ENCODE results near the gene PPM1A. TPM values are rescaled to one million over a fixed set of nuclear protein-coding genes. Genes with fewer than 3 reads are reported as not detected.

Gene PPM1A
- polyA plus RNA-seq (2012; ENCODE audit: insufficient read depth, insufficient read length): 38.7 TPM

DNA sequence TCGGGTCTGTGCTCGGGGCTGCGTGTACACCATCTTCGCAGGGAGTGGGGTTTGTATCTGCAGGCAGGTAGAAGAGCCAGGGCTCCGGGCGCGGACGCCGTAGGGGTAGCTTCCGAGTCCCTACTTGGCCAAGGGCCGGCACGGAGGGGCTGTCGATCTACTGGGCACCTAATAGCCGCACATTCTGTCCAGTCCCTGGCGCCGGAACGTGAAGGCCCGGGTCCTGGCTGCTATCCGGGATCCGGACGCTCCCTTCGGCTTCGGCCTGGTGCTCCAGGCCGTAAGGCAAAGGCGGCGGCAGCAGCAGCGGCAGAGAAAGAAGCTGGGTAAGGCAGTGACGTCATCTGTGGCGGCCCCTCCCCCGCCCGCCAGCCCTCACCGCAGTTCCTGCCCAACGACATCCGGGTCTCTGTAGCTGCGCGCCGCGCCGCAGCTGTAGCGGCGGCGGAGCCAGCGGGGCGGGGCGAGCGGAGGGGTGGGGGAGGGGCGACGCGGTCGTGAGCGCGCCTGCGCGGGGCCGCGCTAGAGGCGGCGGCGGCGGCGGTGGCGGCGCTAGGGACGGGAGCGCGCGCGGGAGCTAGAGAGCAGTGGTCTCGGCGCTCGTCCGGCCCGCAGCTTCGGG is at the start of gene PPM1A:
Gene PPM1A (plus strand): TSS at position 525 of the 622 bp plus-strand sequence. CDS start 33,483 bp downstream, outside the sequence.
- DNase-seq (ENCODE audit: low read depth, low spot score): peak; percentile 91
- peak within 1 kb of the TSS; percentile 81 for H3K4me3 ChIP-seq (ENCODE audit: low read length)

DNA sequence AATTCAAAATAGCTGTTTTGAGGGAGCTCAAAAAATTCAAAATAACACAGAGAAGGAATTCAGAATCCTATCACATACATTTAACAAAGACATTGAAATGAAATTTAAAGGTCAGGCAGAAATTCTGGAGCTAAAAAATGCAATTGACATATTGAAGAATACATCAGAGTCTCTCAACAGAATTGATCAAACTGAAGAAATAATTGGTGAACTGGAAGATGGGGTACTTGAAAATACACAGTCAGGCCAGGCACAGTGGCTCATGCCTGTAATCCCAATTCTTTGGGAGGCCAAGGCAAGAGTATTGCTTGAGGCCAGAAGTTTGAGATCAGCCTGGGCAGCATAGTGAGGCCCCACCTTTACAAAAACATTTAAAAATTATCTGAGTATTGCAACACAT is 49.7 kb upstream of the PPM1A start:
- no peak for DNase-seq (ENCODE audit: low read depth, low spot score)
- no peak overlapping the region for H3K4me3 ChIP-seq (ENCODE audit: low read length)

DNA sequence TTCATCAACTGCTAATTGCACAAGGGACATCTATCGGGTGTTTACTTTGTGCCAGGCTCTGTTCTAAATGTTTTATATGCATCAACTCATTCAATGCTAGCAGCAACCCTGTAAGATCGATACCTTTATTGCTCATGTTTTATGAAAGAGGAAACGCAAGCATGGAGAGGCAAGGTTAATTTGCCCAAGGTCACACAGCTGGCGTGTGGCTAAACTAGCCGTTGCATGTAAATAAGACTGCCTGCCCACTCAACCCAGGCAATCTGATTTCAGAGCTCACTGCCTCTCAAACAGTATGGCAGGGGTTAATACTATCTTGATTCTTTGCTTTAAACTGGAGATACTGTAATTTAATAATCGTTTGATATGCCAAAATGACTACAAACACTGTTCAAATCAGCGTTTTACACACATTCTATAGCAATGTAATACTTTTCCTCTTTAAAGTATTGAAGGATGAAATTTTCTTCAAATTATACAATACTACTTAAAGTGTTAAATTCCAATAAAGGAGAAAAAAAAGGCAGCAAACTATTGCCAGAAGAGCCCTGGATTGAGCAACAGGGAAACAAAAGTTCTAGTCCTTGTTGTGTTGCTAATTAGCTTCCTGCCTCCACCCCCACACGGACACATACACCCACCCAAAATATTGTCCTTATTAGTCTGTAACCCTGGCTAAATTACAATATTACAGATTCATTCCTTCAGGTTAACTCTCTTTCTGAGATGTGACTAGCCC is 44.7 kb upstream of the PPM1A start:
- DNase-seq (ENCODE audit: low read depth, low spot score): no peak
- H3K4me3 ChIP-seq (ENCODE audit: low read length): no peak overlapping the region

DNA sequence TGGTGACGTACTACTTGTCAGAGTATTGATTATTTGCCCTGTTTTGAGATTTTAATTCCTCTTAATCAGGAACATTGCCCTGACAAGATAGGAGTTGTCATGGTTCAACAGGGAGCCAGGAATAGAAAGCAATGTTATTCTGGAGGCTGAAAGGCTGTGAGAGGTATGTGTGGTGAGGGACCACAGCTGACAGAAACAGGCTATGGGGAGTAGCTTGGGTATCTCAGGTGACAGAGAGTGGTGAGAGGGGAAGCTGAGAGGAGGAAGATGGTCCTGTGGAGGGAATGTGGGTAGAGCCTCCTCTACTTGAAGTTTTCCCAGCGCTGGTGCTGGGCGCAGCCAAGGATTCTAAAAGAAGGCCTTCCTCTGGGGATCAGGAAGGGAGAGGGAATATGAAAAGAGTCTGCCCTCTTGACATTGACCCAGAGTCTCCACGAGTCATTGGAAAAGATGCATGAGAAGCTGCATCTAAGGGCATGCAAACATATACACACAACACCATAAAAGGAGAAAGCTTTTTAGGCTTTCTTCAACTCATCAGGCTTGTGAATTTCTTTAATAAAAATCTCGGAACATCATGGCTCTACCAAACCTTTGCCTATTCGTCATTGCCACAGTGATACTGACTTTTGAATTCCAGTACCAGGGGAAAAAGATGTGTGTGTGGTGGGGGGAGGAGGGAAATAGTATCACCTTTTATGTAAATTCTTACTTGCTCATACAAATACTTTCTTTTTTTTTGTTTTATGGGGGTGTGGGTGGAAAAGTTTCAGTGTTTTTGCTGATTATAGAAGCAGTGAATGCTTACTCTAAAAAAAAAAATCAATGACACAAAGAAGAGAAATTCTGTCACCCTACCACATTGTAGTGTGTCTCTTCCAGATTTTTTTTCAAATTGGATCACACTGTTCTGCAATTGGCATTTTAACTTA is 43.9 kb upstream of the PPM1A start:
- H3K4me3 ChIP-seq (ENCODE audit: low read length): no peak overlapping the region
- no peak for DNase-seq (ENCODE audit: low read depth, low spot score)

DNA sequence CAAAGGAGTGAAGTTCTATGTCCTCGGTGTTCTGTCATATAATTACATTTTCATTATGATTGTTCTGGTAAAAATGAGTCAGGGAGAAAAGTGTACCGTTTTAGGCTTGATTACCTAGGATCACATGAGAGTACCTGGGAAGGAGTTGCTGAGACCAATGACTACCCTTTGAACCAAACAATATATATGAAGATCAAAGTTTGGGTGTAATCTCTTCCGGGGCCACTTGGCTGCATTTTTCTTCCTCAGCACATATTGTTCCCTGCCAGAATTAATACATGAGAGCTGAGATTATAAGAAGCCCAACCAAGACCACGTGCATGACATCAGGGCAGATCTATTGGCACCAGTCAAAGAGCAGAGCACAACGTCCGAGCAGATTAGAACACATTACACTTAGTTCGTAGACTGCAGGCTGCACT is 42.8 kb upstream of the PPM1A start:
- H3K4me3 ChIP-seq (ENCODE audit: low read length): no peak overlapping the region
- no peak for DNase-seq (ENCODE audit: low read depth, low spot score)

DNA sequence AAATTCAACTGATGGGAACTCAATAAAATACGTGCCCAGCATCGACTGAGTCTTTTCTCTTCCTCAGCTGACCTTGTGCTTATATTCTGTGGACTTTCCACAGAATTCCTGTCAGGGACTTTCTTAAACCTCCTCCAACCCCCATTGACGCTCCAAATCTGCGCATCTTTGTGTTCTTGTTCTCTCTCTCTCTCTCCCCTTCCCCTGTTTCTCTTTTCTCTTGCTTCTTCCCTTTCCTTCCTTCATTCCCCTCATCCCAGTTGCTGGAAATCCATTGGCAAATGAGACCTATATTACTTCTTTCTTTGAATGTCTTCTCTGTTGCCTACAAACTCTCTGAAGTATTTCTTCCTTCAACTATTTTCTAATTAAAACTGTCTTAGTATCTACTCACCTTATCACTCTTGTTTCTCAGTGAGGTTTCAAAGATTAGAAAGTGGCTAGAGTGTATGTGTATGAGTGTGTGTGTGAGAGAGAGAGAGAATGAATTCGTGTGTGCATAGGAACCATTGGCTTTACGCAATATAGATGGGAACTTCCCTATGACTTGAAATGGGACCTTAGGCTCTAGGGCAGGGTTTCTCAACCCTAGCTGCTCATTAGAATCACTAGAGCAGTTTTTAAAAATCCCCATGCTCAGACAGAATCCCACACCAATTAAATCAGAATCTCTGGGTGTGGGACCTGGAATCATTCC is 42.0 kb upstream of the PPM1A start:
- DNase-seq (ENCODE audit: low read depth, low spot score): no peak
- H3K4me3 ChIP-seq (ENCODE audit: low read length): no peak overlapping the region

DNA sequence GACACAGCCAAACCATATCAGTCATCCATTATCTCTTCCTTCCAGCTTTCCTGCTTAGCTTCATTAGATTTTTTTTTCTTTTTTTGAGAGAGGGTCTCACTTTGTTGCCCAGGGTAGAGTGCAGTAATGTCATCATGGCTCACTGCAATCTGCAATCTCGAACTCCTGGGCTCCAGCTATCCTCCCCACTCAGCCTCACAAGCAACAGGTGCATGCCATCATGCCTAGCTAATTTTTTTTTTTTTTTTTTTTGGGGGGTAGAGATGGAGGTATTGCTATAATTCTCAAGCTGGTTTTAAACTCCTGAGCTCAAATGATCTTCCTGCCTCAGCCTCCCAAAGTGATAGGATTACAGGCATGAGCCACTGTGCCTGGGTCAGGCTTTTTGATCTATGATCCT is 38.3 kb upstream of the PPM1A start:
- H3K4me3 ChIP-seq (ENCODE audit: low read length): no peak overlapping the region
- DNase-seq (ENCODE audit: low read depth, low spot score): no peak

DNA sequence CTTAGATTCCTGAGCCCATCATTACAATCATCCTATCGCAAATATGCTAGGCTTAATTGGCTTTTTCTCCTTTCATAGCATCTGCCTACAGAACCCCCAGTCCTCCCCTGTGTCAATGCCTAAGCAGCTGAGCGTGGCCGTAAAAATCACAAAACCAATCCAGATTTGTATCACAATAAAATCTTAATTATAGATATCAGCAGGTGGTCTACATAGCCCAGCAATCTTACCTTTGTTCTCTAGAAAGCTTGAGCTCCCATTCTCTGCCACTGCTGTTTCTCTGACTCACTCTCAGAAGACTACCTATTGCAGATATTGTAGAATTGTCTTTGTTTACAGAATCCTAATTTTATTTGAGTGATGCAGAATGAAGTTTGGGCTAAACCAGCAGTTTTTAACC is 37.9 kb upstream of the PPM1A start:
- H3K4me3 ChIP-seq (ENCODE audit: low read length): no peak overlapping the region

DNA sequence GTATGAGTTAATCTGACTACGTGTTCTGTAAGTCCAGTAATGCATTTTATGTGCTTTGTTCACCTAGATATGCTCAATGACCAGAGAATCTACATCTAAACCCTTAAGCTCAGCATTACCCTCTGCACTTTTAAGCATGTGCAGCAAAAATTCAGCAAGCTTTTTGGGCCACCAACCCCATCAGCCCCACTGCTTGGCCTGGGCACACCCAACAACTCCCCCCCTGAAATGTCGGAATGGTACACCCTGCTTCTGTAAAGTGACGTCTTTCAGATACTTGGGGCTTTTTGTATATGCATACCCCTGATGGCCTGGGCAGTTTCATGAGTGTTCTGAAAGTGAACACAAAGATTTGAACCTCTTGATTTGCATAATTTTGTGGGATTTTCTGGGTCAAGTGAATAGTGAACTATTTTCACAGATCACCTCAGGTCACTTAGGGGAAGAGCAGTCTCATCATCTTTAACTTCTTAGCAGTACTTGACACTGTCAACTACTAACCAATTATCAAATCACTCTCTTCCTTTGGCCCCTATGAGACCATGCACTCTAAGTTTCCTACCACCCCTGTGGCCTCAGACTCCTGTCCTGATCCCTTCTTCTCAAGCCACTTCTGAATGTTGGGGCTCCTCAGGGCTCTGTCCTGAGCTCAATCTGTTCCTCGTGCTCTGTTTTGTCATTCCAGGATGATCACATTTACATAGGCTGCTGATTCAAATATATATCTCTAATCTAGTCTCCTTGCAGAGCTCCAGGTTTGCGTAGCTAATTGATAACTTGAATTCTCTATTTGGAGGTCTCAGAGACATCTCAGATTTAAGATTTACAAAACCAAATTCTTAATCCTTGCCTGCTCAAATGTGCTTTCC is 36.3 kb upstream of the PPM1A start:
- no peak overlapping the region for H3K4me3 ChIP-seq (ENCODE audit: low read length)
- DNase-seq (ENCODE audit: low read depth, low spot score): no peak

More for the DNA sequence above, 37.9 kb upstream of the PPM1A start:
- no peak for DNase-seq (ENCODE audit: low read depth, low spot score)

DNA sequence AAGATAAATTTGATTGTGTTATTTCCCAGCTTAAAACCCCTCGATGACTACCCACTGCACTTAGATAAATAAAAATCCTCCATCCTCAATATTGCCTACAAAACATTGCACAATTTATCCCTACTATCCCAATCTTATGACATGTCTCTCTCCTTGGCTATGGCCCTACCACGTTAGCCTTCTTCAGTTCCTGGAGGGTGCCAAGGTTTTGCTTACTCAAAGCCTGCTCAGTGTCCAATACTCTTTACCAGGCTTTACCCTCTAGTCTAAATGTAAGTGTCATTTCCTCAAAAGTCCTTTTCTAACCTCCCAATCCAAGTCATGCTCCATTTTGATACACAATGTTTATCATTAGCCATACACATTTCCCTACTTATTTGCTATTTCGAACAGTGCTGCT is 35.0 kb upstream of the PPM1A start:
- no peak for DNase-seq (ENCODE audit: low read depth, low spot score)
- H3K4me3 ChIP-seq (ENCODE audit: low read length): no peak overlapping the region

DNA sequence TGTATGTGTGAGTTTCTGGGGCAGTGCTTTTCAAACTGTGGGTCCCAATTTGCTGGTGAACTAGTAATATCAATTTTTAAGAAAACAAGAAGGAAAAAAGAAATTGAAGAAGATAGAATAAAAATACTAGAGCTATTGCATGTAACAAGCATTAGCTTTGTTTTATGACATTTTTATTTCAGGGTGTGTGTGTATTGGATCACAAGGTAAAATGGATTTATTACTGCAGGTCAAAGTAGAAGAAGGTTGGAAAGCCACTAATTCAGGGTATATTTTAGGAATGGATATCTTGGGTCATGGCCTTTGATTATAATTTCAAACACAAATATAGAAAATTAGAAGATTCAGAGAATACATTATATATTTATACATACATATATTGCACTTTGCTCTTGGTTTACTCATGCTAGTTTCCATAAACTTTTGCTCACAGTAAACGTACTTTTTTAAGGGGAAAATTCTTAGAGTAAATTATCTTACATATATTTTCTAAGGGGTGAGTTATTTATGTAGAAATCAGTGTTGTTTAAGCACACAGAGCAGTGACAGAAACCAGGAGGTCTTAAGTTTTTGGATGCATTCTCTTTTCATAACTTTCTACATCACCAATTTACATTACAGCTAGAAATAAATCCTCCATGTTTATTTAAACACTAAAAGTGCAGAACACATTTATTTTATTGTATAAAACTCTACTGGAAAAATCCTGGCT is 34.5 kb upstream of the PPM1A start:
- no peak overlapping the region for H3K4me3 ChIP-seq (ENCODE audit: low read length)
- no peak for DNase-seq (ENCODE audit: low read depth, low spot score)

DNA sequence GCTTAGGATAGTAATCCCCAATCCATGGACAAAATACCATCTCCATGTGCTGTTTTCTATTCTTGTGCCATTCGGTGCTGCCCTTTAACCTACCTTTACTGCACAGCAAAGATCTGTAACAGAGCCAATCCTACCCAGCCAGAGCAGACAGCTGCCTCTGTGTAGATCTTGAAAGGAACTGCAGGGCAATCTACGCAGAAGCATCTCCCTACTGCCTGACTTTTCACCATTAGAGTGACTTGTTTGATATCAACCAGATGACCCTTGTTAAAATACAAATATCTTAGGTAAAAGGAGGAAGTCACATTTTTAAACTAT is 33.9 kb upstream of the PPM1A start:
- DNase-seq (ENCODE audit: low read depth, low spot score): no peak
- no peak overlapping the region for H3K4me3 ChIP-seq (ENCODE audit: low read length)

DNA sequence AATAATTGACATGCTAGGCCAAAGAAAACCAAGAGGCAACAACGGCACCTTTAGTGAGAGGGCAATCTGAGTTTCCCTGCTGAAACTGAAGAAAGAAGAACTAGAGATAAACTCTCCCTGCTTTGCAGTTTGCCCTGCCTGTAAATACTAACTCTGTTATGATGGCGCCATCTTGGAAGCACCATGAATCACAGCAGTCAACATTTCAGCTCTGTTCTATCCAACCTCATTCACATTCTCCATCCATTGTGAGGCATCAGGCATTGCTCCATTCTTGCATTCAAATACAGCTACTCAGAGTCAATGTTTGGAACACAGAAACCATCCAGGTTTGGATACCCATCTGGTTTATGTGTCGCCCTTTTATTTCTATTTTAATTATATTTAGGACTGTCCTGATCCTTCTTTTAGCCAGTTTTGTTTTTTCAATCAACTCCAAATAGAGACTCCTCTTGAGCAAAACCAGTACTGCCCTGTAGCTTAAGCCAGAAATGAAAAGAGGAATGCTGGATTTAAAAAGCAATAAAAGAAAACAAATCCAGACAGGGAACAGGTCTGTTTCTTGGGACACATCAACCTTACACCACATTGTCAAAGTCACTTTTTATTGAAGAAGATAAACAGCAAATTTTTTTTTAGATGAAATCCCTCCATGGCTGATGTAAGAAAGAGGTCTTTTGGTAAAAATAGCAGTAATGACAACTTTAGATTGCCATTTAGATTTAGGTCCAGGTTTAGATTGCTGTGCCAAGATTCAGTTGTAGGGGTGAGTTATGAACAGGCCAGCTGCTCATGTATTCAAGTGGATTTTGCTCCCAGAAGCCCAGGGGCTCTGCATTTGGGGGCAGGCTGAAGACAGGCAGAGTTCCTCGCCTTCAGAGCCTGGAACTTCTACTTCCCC is 33.3 kb upstream of the PPM1A start:
- no peak overlapping the region for H3K4me3 ChIP-seq (ENCODE audit: low read length)
- DNase-seq (ENCODE audit: low read depth, low spot score): no peak

DNA sequence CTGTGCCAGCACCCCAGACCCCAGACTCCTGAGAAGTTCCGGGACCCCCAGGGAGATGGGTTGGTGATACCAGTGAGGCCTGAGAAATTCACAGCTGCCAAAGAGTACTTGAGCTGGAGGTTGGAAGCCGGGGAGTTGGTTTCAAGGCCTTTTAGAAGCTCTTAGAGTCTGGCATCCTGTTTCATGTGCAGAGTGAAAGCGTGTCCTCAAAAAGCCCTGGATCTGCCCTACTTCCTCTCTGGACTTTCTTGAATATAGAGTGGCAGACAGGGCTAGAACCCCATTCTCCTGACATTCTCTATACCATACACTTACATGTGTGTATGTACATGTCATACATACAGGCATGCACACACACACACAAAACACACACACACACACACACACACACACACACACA is 31.3 kb upstream of the PPM1A start:
- no peak overlapping the region for H3K4me3 ChIP-seq (ENCODE audit: low read length)
- no peak for DNase-seq (ENCODE audit: low read depth, low spot score)

DNA sequence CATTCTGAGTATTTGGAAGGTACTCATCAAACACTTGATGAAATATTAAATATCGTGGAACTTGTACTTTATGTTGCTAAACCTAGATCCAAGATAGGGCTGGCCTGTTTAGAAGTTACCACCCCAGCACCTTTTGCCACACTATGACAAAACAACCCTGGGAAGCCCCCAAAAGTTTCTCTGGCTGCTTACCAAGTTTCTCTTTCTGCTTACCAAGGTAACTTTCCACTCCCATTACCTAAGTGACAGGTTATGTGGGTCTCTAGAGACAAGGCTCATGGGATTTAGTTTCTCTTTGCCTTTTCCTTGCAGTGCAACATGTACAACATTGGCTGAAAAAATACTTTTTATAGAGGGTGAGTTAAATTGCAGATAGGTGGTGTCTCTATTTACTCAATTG is 28.9 kb upstream of the PPM1A start:
- H3K4me3 ChIP-seq (ENCODE audit: low read length): no peak overlapping the region
- no peak for DNase-seq (ENCODE audit: low read depth, low spot score)

DNA sequence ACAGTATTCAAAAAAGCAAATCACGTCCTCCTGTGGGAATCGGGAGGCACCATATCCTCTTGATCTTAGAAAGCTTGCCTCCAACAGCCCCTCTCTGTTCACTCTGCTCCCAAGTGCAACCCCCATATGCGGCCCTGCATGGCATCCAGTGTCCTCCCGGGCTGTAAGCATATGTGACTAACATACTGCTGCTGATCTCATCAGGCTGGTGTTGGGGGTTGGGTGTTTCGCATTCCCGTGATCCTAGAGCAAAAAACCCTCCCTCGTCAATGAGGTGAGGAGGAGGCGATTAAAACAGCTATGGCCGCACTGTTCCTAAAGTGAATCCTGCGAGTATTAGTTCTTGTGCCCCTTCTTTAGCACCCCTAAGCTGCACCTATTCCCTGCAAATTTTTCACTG is 28.1 kb upstream of the PPM1A start:
- H3K4me3 ChIP-seq (ENCODE audit: low read length): no peak overlapping the region
- DNase-seq (ENCODE audit: low read depth, low spot score): no peak

DNA sequence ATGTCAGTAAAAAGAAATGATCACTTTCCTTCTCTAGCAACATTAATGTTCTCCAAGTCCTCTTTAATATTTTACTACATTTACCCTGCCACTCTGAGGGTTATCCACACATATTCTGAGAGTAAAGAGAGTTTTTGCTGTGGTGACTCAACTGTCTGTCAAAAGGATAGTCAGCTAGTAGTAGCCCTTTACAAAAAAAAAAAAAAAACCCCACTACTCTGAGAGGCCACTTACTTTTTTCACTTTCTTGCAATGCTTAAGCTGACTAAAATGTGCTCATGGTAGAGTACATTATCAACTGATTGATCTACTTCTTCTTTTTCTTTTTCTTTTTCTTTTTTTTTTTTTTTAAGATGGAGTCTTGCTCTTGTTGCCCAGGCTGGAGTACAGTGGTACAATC is 27.6 kb upstream of the PPM1A start:
- H3K4me3 ChIP-seq (ENCODE audit: low read length): no peak overlapping the region
- DNase-seq (ENCODE audit: low read depth, low spot score): no peak
